HG03432 (cell line): ENCODE measurements around the gene DUSP6.
A peak's percentile ranks its signal among the peaks of the same experiment; 100 is the strongest.
"Not testable (repeated sequence)": the region's sequence is repeated elsewhere in the genome, so short reads cannot be mapped to it uniquely, and the experiment has no call there.

ENCODE experiments used
- ATAC-seq: cut with Tn5 transposase; IDR thresholded peaks from one replicate; pipeline ENCODE4 v1.9.1; 2021; ENCODE audit warnings: mild to moderate bottlenecking, moderate library complexity; ENCODE audit not compliant: unreplicated experiment

The DUSP6 gene

DNA sequence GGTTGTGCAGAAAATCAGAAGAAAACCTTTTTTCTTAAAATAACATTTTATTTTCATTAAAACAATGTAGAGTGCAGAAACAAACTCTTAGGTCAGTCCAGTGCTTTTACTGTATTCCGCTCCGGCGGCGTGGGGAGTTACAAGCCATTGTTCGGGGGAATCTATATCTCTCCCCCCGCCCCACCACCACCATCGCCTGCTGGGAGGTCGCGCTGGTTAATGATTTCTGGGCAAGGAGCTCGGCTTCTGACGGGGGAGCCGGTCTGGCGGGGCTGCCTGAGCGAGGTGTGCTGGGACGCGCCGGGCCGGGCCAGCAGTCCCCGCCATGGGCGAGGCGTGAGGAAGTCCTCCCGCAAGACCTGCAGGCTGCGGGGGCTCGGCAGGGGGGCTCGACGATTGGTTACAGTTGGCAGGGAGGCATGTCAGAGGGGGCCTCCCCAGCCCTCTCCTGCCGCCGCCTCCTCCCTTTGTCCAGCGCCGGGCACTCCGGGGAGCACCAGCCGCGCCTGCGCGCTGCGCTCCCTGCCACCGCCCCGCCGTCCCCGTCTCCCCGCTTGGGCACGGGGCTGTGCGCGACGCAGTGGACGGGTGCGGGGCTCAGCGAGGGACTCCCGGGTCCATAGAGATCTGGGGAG is 1.0 kb upstream of the DUSP6 start:
- peak; percentile 31 for ATAC-seq

GRCh38 chr12:89352242-89352491 is 134 bp downstream of the DUSP6 start:
- ATAC-seq, result no peak

- ATAC-seq, result peak; percentile 23
Measured at GRCh38 chr12:89351489-89352241, 636 bp downstream of the DUSP6 start.

GRCh38 chr12:89350630-89351488 is 1.4 kb downstream of the DUSP6 start:
- ATAC-seq, result no peak

- no peak for ATAC-seq
Measured at GRCh38 chr12:89350260-89350629, 2.1 kb downstream of the DUSP6 start.

DNA sequence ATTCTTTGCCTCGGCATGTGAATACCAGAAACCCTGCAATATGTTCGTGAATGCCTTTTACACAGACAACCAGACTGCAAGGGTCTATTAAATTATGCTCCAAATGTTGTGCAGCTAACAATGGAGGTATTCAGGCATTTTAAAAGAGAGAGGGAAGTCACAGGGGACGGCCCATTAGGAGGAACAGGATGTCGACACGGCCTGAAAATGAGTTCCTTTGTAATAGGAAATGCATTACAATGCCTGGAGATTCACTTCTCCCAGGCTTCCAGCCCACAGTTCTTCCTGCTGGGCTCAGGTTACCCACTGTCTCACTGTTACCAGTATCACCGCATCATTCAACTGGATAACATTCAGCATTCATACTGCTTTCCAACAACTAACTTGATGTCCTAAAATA is 2.5 kb downstream of the DUSP6 start:
- no peak for ATAC-seq

DNA sequence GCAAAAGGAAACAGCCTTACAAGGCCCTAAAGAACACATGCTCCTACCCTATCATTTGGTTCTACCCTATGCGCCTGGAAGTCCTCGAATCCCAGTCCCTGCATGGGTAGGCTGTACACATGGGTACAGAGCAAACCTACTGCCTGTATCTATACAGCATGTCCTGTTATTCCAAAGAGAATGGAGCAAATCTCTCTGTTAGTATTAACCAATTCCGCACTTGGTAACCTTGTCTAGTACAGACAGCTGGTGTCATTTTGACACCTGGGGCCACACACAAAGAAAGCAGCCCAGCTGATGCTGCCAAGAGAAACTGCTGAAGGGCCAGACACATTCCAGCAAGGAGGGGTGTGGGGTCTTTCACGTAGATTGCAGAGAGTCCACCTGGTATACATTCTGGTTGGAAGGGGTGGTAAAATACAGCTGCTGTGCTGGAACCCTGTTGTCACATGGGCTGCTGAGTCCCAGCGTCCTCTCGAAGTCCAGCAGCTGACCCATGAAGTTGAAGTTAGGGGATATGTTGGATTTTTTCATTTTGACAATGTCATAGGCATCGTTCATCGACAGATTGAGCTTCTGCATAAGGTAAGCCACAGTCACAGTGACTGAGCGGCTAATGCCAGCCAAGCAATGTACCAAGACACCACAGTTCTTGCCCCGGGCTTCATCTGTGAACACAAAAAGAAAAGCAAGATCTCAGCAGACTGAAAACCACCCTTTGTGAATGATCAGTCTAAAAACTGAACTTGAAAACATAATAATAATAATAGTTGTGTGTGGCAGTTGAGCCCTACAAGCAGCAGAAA is 3.2 kb downstream of the DUSP6 start:
- ATAC-seq, result no peak

DNA sequence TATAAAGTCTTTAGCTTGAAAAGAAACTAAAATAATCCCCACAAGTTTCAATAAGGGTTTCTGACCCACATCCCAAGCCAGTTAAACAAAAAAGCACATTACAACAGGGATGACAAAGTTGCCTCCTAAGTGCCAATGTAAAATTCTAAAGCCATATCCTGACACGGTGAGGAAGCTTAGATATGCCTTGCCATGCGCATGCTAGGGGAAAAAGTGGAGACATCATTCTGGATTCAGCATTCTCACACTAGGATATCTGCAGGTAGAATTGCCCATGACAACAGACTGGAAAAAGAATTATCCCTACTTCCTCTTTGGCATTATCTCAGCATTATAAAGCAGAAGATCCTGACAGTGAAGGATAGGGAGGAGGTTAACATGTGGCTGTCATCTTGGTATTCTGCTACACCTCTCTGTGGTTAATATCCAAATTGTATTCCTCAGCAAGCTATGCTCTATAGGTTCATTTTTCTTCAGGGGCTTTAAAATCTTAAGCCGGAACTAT is 4.9 kb downstream of the DUSP6 start:
- ATAC-seq, result no peak

GRCh38 chr12:89346741-89347324 is 5.5 kb downstream of the DUSP6 start:
- no peak for ATAC-seq

- peak; percentile 97 for ATAC-seq
Measured at GRCh38 chr12:89345830-89346740, 6.2 kb downstream of the DUSP6 start.

DNA sequence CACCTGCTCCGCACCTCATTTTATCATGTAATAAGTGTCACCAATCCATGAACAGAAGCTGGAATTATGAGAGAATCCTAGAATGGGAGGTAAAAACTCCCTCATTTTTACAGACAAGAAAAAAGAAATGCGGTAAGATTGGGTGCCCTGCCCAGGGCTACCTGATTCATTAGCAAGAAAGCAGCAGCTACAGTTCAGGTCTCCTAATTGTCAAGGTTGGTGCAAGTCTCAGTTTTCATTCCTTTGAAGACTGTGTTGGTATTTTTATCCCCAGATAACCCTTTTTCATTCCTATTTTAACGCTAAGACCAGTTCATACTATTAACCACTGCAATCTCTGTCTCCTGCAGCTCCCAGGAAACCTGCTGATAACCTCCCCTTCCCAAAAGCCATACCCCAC is 6.9 kb downstream of the DUSP6 start:
- ATAC-seq, result no peak

GRCh38 chr12:89344862-89345202 is 7.5 kb downstream of the DUSP6 start:
- no peak for ATAC-seq

- no peak for ATAC-seq
Measured at GRCh38 chr12:89344043-89344861, 8.0 kb downstream of the DUSP6 start.

DNA sequence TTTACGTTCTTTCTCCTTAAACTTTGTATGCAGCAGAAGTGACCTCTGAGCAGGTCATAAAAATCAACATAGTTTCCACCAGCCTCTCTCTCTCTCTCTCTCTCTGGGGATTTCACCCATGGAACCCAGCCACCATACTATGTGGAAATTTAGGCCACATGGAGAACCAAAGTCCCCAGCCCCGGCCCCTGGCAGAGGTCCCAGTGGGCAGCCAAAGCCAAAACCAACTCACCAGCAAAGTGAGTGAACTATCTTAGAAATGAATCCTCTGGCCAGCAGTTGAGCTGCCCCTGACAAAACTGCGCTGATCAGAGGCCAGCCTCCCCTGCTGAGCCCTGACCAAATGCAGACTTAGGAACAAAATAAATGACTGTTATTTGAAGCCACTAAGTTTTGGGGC is 9.2 kb downstream of the DUSP6 start:
- no peak for ATAC-seq

DNA sequence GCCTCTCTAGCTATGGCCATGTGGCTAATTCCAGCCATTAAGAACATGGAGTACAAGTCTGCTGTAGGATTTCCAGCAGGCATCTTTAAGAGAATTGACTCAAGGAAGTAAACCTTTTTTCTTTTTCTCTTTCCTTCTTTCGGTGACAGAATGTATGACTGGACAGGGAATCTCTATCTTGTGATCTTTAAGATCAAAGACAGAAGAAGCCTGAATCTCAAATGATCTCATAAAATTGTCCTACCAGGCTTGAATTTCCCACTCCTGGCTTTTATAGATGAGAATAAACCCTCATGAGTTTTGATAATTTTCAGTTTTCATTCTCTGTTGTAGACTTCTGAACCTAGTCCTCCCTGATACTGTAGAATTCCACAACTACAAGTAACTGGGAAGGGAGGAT is 11.4 kb downstream of the DUSP6 start:
- ATAC-seq, result no peak

DNA sequence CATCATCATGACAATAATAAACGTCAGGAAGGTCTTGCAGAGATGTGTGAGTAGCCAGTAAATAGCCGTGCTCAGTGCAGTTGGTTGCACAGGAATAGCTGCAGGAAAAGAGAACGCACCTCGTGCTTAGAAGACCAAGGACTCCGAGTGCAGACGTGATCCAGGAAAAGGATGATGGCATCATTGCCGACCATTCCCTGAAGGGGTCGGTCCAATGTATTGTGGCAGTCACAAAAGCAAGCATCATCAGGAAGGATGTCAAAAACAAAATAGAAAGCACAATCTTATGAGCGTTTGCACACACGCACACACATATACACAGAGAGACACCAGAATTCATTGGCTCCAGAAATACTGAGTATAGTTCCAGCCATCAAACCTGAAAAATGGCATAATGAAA is 12.8 kb downstream of the DUSP6 start:
- ATAC-seq, result no peak

- ATAC-seq, result not testable (repeated sequence)
Measured at GRCh38 chr12:89337136-89337535, 15.2 kb downstream of the DUSP6 start.

DNA sequence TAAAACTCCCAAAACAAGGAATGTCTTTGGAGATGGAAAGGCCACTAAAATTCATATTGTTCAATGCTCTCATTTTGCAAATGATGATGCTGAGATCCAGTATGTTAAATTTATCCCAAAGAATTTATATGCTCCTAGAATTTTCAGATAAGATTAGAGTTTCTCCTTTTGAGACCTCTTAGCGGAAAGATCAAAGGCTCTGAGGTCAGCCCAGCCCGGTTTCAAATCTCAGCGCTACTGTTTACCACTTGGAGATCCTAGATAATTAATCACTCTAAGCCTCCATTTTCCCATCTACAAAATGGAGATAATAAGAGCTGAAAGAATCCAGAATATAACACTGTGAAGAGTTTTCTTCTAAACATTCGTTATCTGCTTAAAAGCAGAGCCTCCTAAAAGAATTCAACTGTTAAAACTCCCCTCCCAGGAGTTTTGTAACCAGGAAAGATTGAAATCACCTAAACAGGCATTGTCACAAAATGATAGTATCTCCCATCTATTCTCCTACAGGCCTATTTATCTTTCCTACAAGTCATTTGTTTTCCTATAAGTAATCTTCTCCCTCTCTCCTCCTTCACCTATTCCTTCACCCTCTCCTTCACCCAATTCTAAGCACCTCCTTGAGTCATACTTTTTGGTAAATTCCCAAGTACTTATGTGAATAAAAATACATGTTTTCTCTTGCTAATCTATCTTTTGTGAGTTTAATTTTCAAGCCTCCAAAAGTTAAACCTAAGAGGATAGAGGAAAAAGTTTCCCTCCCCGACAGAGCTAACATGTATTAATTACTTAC is 16.7 kb downstream of the DUSP6 start:
- no peak for ATAC-seq
